ENCODE measurements around the gene PPFIA3.
A peak's percentile ranks its signal among the peaks of the same experiment; 100 is the strongest.
"Not testable (repeated sequence)": the region's sequence is repeated elsewhere in the genome, so short reads cannot be mapped to it uniquely, and the experiment has no call there.

Gene PPFIA3

GRCh38 chr19:49118565-49119410, 556 bp upstream of the PPFIA3 start, which contains the start of gene C19orf73:
Gene C19orf73, minus strand, starts transcription at chr19:49119143. Its CDS starts 121 bp downstream, at chr19:49119022.
- TF ChIP-seq CTCF (IDR thresholded peaks at IDR 0.05; ENCODE audit: low read depth, low read length, missing control alignments), result peak; percentile 17
- H3K4me3 ChIP-seq (ENCODE audit: low read depth, low read length), result peak within 1 kb of the TSS; percentile 67
- DNase-seq (ENCODE audit: low read depth), result peak; percentile 76

- DNase-seq (ENCODE audit: low read depth), result no peak
- TF ChIP-seq CTCF (IDR thresholded peaks at IDR 0.05; ENCODE audit: low read depth, low read length, missing control alignments), result no peak
- H3K4me3 ChIP-seq (ENCODE audit: low read depth, low read length), result no peak overlapping the region
Measured at GRCh38 chr19:49120325-49120683, 960 bp downstream of the PPFIA3 start.

- DNase-seq (ENCODE audit: low read depth), result no peak
- no peak overlapping the region for H3K4me3 ChIP-seq (ENCODE audit: low read depth, low read length)
- no peak for TF ChIP-seq CTCF (IDR thresholded peaks at IDR 0.05; ENCODE audit: low read depth, low read length, missing control alignments)
Measured at GRCh38 chr19:49120868-49121267, 1.5 kb downstream of the PPFIA3 start.

- H3K4me3 ChIP-seq (ENCODE audit: low read depth, low read length); DNase-seq (ENCODE audit: low read depth): not testable (repeated sequence)
Measured at GRCh38 chr19:49121841-49122240, 2.5 kb downstream of the PPFIA3 start.

- not testable (repeated sequence) for H3K4me3 ChIP-seq (ENCODE audit: low read depth, low read length); DNase-seq (ENCODE audit: low read depth)
Measured at GRCh38 chr19:49123285-49123684, 3.9 kb downstream of the PPFIA3 start.

GRCh38 chr19:49125025-49125731, 5.8 kb downstream of the PPFIA3 start:
- no peak for TF ChIP-seq CTCF (IDR thresholded peaks at IDR 0.05; ENCODE audit: low read depth, low read length, missing control alignments)
- H3K4me3 ChIP-seq (ENCODE audit: low read depth, low read length), result no peak overlapping the region
- DNase-seq (ENCODE audit: low read depth), result no peak

GRCh38 chr19:49126575-49126974, 7.2 kb downstream of the PPFIA3 start:
- no peak for TF ChIP-seq CTCF (IDR thresholded peaks at IDR 0.05; ENCODE audit: low read depth, low read length, missing control alignments)
- no peak overlapping the region for H3K4me3 ChIP-seq (ENCODE audit: low read depth, low read length)
- no peak for DNase-seq (ENCODE audit: low read depth)

GRCh38 chr19:49127225-49127624, 7.9 kb downstream of the PPFIA3 start:
- H3K4me3 ChIP-seq (ENCODE audit: low read depth, low read length), result not testable (repeated sequence)

More at GRCh38 chr19:49127225-49127624, 7.9 kb downstream of the PPFIA3 start:
- not testable (repeated sequence) for DNase-seq (ENCODE audit: low read depth)

Measured in GM12864 (cell line).